ENCODE data around the gene MAP2K1.

Gene MAP2K1

GRCh38 chr15:66508293-66508883 is 121.7 kb downstream of the MAP2K1 start:
- no peak overlapping the region for H3K27ac ChIP-seq (ENCODE audit: low read depth, low read length)
- H3K36me3 ChIP-seq (ENCODE audit: insufficient read depth, low read length), result peaks cover 46% of the 10 kb centered on the region
- no peak overlapping the region for H3K4me3 ChIP-seq (ENCODE audit: low read length)
- H3K27me3 ChIP-seq (ENCODE audit: insufficient read depth, low read length), result no peaks in the 10 kb centered on the region
- no peaks in the 10 kb centered on the region for H3K4me1 ChIP-seq (ENCODE audit: insufficient read depth, low read length)
- 94% methylated on average over 2 of the region's 3 CpGs for WGBS
- no peaks in the 10 kb centered on the region for H3K9me3 ChIP-seq (ENCODE audit: insufficient read depth, low read depth, low read length)
- H3K9ac ChIP-seq (ENCODE audit: low read depth, low read length), result no peak overlapping the region

GRCh38 chr15:66514586-66514985 is 127.9 kb downstream of the MAP2K1 start:
- no peak overlapping the region for H3K4me3 ChIP-seq (ENCODE audit: low read length)
- H3K4me1 ChIP-seq (ENCODE audit: insufficient read depth, low read length), result peaks cover 11% of the 10 kb centered on the region; the same call in 1 of the 2 replicates
- no peaks in the 10 kb centered on the region for H3K27me3 ChIP-seq (ENCODE audit: insufficient read depth, low read length)
- peak overlapping the region; percentile 41; the same call in 1 of the 2 replicates for H3K9ac ChIP-seq (ENCODE audit: low read depth, low read length)
- no peak overlapping the region for H3K27ac ChIP-seq (ENCODE audit: low read depth, low read length)
- H3K9me3 ChIP-seq (ENCODE audit: insufficient read depth, low read depth, low read length), result no peaks in the 10 kb centered on the region
- WGBS, result 98% methylated on average over 3 of the region's 3 CpGs
- H3K36me3 ChIP-seq (ENCODE audit: insufficient read depth, low read length), result peaks cover 81% of the 10 kb centered on the region

DNA sequence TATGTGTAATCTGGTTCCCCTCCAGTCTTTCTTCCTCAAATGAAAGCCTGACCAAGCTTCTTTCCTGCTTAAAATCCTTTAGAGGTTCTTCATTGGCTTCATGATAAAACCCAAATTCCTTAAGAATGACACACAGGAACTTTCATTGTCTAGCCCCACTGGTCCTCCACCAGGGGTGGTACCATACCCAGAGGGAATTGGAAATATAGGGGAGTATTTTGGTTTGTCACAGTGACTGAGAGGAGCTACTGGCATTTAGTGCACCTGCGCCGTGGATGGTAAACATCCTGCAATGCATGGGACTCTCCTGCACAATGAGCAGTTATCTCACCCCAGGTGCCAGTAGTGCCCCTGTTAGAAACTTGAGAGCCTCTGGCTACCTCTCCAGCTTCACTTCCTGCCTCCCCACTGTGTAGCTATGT is 129.2 kb downstream of the MAP2K1 start:
- Histone ChIP-seq H3K27ac (ENCODE audit: low read depth, low read length) (peak overlapping the region; percentile 55), H3K9me3 (ENCODE audit: insufficient read depth, low read depth, low read length) (no peaks in the 10 kb centered on the region)
- WGBS, result 86% methylated on average over 2 of the region's 2 CpGs

DNA sequence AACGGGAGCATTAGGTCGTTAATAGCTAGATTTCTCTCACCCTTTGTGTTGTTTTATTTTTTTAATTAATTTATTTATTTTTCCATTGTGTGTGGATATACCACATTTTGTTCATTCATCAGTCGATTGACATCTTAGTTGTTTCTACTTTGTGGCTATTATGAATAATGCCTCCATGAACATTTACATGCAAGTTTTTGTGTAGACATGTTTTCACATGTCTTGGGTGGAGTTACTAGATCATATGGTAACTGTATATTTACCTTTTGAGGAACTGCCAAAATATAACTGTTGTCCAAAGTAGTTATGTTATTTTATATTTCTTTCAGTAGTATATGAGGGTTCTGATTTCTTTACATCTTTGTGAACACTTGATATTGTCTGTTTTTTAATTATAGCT is 137.2 kb downstream of the MAP2K1 start:
- peaks cover 98% of the 10 kb centered on the region for H3K36me3 ChIP-seq (ENCODE audit: insufficient read depth, low read length)
- WGBS, result 100% methylated on average over 1 of the region's 3 CpGs
- H3K27me3 ChIP-seq (ENCODE audit: insufficient read depth, low read length), result no peaks in the 10 kb centered on the region
- no peaks in the 10 kb centered on the region for H3K9me3 ChIP-seq (ENCODE audit: insufficient read depth, low read depth, low read length)
- no peak overlapping the region for H3K4me3 ChIP-seq (ENCODE audit: low read length)
- H3K27ac ChIP-seq (ENCODE audit: low read depth, low read length), result no peak overlapping the region
- H3K9ac ChIP-seq (ENCODE audit: low read depth, low read length), result no peak overlapping the region
- H3K4me1 ChIP-seq (ENCODE audit: insufficient read depth, low read length), result no peaks in the 10 kb centered on the region

More for the DNA sequence above, 129.2 kb downstream of the MAP2K1 start:
- Histone ChIP-seq H3K4me1 (ENCODE audit: insufficient read depth, low read length) (peaks cover 11% of the 10 kb centered on the region; the same call in 1 of the 2 replicates), H3K36me3 (ENCODE audit: insufficient read depth, low read length) (peaks cover 85% of the 10 kb centered on the region), H3K27me3 (ENCODE audit: insufficient read depth, low read length) (no peaks in the 10 kb centered on the region), H3K9ac (ENCODE audit: low read depth, low read length) (no peak overlapping the region), H3K4me3 (ENCODE audit: low read length) (no peak overlapping the region)

GRCh38 chr15:66524838-66525237 is 138.1 kb downstream of the MAP2K1 start:
- peaks cover 98% of the 10 kb centered on the region for H3K36me3 ChIP-seq (ENCODE audit: insufficient read depth, low read length)
- H3K4me3 ChIP-seq (ENCODE audit: low read length), result no peak overlapping the region
- H3K27ac ChIP-seq (ENCODE audit: low read depth, low read length), result no peak overlapping the region
- no peaks in the 10 kb centered on the region for H3K27me3 ChIP-seq (ENCODE audit: insufficient read depth, low read length)
- WGBS, result 90% methylated on average over 4 of the region's 4 CpGs
- no peak overlapping the region for H3K9ac ChIP-seq (ENCODE audit: low read depth, low read length)
- no peaks in the 10 kb centered on the region for H3K9me3 ChIP-seq (ENCODE audit: insufficient read depth, low read depth, low read length)
- no peaks in the 10 kb centered on the region for H3K4me1 ChIP-seq (ENCODE audit: insufficient read depth, low read length)

DNA sequence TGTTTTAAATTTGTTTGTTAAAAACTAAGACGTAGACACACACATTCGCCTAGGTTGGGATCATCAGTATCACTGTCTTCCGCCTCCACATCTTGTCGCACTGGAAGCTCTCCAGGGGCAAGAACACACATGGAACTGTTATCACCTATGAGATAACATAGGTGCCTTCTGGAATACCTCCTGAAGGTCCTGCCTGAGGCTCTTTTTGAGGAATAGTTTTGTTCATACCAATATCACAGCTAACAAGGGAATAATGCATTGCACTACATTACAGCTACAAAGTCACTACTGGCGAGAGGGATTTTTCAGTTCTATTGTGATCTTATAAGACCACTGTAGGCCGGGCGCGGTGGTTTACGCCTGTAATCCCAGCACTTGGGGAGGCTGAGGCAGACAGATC is 148.3 kb downstream of the MAP2K1 start:
- Histone ChIP-seq H3K9me3 (ENCODE audit: insufficient read depth, low read depth, low read length) (no peaks in the 10 kb centered on the region), H3K27me3 (ENCODE audit: insufficient read depth, low read length) (no peaks in the 10 kb centered on the region), H3K27ac (ENCODE audit: low read depth, low read length) (no peak overlapping the region), H3K36me3 (ENCODE audit: insufficient read depth, low read length) (peaks cover 92% of the 10 kb centered on the region), H3K4me1 (ENCODE audit: insufficient read depth, low read length) (no peaks in the 10 kb centered on the region), H3K4me3 (ENCODE audit: low read length) (no peak overlapping the region), H3K9ac (ENCODE audit: low read depth, low read length) (no peak overlapping the region)
- WGBS, result 89% methylated on average over 9 of the region's 9 CpGs

All from HUES64 (cell line).